Measurements from ENCODE around the gene MATCAP1.

The MATCAP1 gene

GRCh38 chr16:67190448-67191399 is 7.0 kb upstream of the MATCAP1 start:
- DNase-seq (ENCODE audit: low spot score): no peak

DNA sequence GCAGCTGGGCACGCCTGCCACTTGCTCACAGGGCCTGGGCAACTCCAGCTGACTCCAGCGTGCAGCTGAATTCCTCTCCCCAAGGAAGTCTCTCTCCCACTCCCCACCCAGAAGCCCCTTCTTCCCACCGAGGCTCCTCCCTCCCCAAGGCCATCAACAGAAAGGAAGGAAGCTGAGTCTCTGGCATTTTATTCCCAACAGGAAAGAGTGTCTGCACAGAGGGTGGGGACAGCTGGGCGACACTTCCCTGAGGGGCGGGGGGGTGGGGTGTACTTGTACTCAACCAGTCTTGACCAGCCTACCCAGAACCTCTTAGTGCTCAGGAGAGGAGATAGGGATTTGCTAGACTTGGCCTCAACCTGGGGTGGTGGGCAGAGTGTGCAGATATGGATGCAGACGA is 6.3 kb upstream of the MATCAP1 start, which contains the start of gene EXOC3L1:
TSS of gene EXOC3L1 (minus strand) at position 96 of the 400 bp plus-strand sequence. CDS start 460 bp downstream, outside the sequence.
- no peak for DNase-seq (ENCODE audit: low spot score)

- DNase-seq (ENCODE audit: low spot score): no peak
These were observed 5.0 kb upstream of the MATCAP1 start for GRCh38 chr16:67188798-67189197.

DNA sequence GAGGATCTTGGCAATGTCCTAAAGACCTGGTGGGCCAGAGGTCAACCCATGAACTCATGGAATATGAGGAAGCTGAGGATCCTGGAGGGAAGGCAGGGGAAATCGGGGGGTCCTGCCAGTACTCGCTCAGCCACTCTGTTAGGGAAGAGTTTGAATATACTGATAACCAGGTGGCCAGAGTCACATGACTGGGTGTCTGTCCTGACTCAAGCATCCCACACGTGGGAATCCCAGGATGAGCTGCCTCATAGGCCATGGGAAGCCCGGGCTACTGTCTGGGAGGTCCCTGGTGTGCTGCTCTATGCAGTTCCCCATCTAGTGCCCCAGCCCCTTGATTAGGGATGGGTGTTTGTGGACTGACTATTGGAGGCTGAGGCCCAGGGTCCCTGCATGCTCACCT is 4.6 kb upstream of the MATCAP1 start:
- DNase-seq (ENCODE audit: low spot score): no peak

DNA sequence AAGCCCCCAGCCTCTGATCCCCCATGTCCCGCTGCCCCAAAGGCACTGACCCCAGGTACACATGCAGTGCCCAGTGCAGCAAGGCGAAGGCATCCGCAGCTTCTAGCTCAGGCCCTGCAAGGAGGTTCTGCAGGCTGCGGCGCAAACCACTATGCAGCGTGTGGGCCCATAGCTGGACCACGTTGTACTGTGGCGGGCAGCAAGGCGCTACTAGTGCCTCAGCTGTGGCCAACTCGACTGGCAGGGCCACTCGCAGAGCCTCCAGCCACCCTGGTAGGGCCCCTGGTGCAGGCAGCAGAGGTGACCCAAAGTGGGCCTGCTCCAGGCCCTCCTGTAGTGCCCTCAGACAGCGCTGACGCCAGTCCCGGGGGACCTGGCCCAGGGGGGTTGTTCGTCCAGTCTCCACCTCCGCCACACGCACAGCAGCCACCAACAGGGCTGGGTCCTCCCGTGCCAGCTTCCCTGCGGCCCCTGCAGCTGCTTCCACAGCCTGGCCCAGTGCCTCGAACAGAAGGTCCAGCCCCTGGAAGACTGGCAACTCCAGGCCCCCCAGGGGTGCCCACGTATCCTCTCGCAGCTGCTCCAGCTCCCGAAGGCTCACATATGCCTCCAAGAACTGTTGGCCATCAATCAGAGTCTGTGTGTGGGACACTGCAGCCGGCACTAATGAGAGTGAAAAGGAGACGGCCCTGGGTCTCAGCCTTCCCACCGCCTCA is 3.6 kb upstream of the MATCAP1 start:
- DNase-seq (ENCODE audit: low spot score): no peak

DNA sequence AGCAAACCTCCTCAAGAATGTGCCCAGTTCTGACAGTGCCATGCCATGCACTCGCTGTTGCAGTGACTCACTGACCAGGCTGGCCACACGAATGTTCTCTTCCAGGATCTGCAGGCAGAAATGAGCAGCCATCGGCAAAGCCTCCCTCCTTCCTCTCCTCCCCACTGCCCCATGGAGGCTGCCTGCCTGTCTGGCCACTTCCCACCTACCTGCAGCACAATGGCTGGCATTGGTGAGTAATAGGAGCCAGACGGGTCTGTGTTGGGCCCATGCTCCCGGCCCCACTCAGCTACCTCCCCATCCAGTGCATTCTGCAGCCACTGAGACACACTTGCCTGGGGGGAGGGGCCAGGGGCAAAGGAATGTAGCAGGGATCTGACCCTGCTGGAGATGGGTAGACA is 2.8 kb upstream of the MATCAP1 start:
- DNase-seq (ENCODE audit: low spot score): no peak

GRCh38 chr16:67185651-67186134 is 1.9 kb upstream of the MATCAP1 start:
- DNase-seq (ENCODE audit: low spot score): no peak

- DNase-seq (ENCODE audit: low spot score): peak; percentile 80
These were observed 1.4 kb upstream of the MATCAP1 start for GRCh38 chr16:67184995-67185650.

DNA sequence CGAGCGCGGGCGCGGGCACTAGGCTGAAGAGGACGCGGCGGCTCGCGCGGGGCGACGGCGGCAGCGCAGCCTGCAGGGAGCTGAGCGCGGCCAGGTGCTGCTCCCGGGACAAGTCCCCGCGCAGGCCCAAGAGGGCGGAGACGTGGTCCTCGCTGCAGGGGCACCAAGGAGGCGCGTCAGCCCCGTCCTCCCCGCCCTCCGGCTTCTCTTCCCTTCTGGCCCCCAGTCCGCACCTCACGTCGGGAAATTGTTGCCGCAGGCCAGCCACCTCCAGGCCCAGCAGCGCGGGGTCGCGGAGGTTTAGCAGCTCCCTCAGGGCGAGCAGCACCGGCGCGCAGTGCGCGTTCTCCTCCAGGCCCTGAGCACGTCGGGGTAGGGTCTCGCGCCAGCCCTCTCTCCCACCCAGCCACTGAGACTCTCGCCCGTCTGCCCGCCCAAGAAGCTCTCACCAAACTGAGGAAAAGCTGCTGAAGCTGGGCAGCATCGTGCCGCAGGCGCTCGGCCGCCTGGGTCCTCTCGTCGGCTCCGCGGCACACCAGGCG is 761 bp upstream of the MATCAP1 start:
- no peak for DNase-seq (ENCODE audit: low spot score)

DNA sequence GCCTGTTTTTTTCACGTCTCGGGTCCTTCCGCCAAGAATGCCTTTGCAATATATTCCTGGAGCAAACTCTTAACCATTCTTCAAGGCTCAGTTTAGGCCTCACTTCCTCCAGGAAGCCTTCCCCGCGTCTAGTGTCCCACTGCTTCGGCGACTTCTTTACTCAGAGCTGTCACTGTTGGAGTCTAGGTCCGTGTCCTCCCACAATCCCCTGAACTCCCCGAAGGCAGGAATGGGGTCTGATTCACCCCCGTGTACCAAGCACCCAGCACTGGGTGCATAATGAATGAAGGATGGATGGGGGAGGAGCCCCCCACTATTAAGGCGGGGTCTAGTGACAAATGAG is 508 bp downstream of the MATCAP1 start:
- DNase-seq (ENCODE audit: low spot score): no peak

DNA sequence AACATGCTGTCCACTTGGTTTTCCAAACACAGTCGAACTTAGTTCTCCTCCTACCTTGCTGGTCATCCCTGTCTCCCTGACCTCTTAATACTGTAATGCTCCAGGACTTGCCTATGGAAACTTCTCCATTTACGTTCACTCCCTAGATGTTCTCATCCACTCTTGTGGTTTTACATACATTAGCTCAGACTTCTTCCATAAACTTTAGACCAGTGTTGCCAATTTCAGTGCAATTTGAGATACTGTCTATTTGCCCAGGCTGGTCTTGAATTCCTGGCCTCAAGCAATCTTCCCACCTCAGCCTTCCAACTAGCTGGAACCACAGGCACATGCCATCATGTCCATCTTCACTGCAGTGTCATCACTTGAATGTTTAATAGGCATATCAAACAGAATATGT is 1.5 kb downstream of the MATCAP1 start:
- no peak for DNase-seq (ENCODE audit: low spot score)

DNA sequence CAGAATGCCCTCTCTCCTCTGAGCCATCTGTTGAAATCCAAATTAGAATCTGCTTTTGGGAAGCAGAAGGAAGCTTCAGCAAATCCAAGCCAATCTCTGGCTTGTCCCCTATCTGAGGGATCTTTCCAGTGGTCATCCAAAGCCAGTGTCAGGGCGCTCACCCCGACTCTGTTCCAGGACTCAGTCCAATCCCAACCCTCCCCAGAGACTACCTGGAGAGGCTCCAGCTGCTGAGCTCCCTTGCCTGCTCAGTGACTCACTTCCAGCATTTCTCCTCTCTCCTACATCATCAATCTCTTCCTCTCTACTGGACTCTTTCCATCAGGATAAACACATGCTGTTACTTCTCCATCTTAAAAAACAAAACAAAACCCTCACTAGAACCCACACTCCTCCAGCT is 2.4 kb downstream of the MATCAP1 start:
- DNase-seq (ENCODE audit: low spot score): no peak

- DNase-seq (ENCODE audit: low spot score): no peak
These were observed 3.6 kb downstream of the MATCAP1 start for GRCh38 chr16:67180166-67180565.

DNA sequence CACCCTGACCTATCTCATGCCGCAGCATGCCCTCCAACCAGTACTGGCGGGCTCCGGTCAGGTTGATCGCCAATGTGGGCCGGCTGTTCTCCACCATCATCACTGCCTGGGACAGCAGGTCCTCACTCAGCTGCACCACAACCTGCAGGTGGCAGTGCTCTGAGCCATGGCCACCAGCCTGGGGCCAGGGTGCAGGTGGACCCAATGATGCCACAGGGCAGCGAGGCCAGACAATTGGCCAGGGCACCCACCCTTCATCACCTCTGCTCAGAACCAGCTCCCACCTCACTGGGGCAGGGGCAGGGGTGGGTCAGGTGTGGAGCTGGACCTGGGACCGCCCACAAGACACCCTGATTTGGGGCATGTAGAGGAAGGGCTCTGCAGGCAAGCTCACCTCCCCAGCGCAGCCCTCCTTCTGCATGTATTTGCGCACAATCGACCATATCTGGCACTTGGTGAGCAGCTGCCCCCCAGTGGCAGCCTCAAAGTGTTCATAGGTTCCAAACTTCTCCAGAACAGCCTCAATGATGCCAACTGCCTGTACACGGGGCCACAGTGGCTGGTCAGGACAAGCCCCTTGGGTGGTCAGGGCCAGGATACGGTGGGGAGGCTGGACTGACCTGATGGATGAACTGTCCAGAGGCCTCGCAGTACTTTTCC is 4.2 kb downstream of the MATCAP1 start:
- DNase-seq (ENCODE audit: low spot score): no peak

DNA sequence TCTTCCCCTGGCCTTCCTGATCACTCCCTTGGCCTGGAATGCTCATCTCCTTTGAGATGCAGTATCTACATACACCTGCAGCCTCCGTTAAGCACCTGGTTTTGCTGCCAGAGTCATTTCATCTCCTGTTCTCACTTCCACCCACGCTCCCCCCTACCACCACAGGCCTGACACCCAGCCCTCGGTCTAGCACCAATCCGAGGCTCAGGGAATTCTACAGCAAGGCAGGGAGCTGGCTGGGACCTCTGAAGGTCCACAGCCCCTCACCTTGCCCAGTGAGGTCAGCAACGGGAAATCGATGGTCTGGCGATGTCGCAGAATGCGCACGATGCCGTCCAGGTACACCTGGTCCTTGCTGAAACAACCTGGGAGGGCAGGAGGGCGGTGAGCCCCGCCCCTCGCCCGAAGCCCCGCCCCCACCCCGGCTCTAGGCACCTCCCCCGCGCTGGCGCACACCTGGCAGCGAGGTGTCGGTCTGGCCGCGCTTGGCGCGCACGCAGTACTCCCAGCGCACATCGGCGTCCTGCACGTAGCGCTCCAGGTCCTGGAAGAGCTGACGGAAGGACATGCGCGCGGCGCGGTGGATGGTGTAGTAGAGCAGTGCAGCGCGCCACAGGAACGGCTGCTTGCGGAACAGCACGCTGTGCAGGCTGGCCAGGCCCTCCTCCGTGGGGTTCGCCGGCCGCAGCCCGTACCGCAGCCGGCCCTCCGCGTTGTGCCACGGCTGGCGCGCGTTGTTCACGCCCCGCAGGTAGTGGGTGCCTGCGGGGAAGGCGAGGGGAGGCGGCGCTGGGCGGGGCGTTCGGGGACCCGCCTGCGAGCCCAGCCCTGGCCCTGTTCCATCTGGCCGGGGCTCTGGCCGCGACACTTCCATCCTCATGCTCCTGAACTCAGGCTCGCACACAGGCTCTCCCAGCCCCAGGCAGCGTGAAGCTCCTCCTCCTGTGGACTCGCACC is 5.7 kb downstream of the MATCAP1 start:
- DNase-seq (ENCODE audit: low spot score): no peak

- DNase-seq (ENCODE audit: low spot score): no peak
These were observed 7.1 kb downstream of the MATCAP1 start for GRCh38 chr16:67176662-67177061.

DNA sequence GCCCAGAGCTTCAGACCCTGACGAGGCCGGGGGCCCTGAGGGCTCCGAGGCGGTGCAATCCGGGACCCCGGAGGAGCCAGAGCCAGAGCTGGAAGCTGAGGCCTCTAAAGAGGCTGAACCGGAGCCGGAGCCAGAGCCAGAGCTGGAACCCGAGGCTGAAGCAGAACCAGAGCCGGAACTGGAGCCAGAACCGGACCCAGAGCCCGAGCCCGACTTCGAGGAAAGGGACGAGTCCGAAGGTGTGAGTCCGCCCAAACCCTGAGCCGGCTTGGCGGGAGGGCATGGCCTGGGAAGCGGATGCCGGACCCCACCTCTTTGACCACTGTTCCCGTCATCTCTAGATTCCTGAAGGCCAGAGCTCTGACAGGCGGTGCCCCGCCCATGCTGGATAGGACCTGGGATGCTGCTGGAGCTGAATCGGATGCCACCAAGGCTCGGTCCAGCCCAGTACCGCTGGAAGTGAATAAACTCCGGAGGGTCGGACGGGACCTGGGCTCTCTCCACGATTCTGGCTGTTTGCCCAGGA is 9.0 kb downstream of the MATCAP1 start:
- no peak for DNase-seq (ENCODE audit: low spot score)

DNA sequence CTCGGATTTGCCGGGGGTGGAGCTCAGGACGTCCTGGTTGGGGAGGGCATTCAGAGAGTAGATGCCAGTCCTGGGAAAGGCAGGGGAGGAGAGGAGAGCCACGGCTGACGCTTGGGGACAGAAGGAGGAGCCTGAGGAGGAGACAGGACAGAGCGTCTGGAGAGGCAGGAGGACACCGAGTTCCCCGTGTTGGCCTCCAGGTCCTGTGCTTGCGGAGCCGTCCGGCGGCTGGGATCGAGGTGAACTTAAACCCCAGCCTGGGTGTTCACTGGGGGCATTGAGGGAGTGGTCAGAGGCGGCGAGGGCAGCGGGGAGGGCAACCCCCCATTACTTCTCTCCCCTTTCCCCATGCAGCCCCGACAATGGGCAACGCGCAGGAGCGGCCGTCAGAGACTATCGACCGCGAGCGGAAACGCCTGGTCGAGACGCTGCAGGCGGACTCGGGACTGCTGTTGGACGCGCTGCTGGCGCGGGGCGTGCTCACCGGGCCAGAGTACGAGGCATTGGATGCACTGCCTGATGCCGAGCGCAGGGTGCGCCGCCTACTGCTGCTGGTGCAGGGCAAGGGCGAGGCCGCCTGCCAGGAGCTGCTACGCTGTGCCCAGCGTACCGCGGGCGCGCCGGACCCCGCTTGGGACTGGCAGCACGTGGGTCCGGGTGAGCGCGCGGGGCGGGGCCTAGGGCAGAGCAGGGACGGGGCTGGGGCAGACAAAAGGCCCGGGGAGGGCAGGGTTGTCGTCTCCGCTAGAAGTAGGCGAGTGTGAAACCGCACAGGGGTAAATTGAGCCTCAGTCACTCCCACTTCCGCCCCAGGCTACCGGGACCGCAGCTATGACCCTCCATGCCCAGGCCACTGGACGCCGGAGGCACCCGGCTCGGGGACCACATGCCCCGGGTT is 9.7 kb downstream of the MATCAP1 start:
- DNase-seq (ENCODE audit: low spot score): peak; percentile 78

GRCh38 chr16:67173323-67173722 is 10.4 kb downstream of the MATCAP1 start:
- no peak for DNase-seq (ENCODE audit: low spot score)
